GM23338 (cell line): ENCODE results near the gene CXXC5. TPM values are rescaled to one million over a fixed set of nuclear protein-coding genes. Genes with fewer than 3 reads are reported as not detected.

Experiments used
- ATAC-seq: fragments of 200-7000 bp; cut with Tn5 transposase; 3 replicates; pipeline ENCODE4 v1.9.1; 2020
- DNase-seq: peaks from one replicate; pipeline ENCODE4 v3.0.0-alpha.2; 2015; ENCODE audit warnings: low spot score
- H2AFZ ChIP-seq: fragments of 200-600 bp; sonication (generic); 2 replicates; pipeline ENCODE4 v1.8.0; 2016; ENCODE audit warnings: antibody characterized with exemption, mild to moderate bottlenecking, moderate library complexity
- H3F3A ChIP-seq: fragments of 200-600 bp; sonication (generic); replicated peaks from 2 replicates; pipeline ENCODE4 v1.8.0; 2017; ENCODE audit warnings: antibody characterized with exemption, mixed run types, low read depth
- H3K27ac ChIP-seq: fragments of 200-600 bp; sonication (generic); 2 replicates; pipeline ENCODE4 v1.6.1; 2016; ENCODE audit warnings: low read depth
- H3K27me3 ChIP-seq: fragments of 200-600 bp; sonication (generic); 2 replicates; pipeline ENCODE4 v1.8.0; 2016; ENCODE audit warnings: mild to moderate bottlenecking, mixed run types, moderate library complexity; ENCODE audit not compliant: insufficient read depth
- H3K36me3 ChIP-seq: fragments of 200-600 bp; sonication (generic); 2 replicates; pipeline ENCODE4 v1.8.0; 2016; ENCODE audit warnings: mild to moderate bottlenecking; ENCODE audit not compliant: insufficient read depth
- H3K4me1 ChIP-seq: fragments of 200-600 bp; sonication (generic); 2 replicates; pipeline ENCODE4 v1.8.0; 2016; ENCODE audit warnings: mild to moderate bottlenecking, moderate library complexity; ENCODE audit not compliant: insufficient read depth
- H3K4me2 ChIP-seq: fragments of 200-600 bp; sonication (generic); 2 replicates; pipeline ENCODE4 v1.7.1; 2017; ENCODE audit warnings: mixed run types
- H3K4me3 ChIP-seq: fragments of 200-600 bp; sonication (generic); 2 replicates; pipeline ENCODE4 v1.6.1; 2016; ENCODE audit warnings: mixed run types
- H3K79me2 ChIP-seq: fragments of 200-600 bp; sonication (generic); replicated peaks from 2 replicates; pipeline ENCODE4 v1.8.0; 2017; ENCODE audit warnings: mild to moderate bottlenecking; ENCODE audit not compliant: insufficient read depth
- H3K9me2 ChIP-seq: fragments of 200-600 bp; sonication (generic); 2 replicates; pipeline ENCODE4 v1.8.0; 2017; ENCODE audit not compliant: insufficient read depth
- H4K20me1 ChIP-seq: fragments of 200-600 bp; sonication (generic); replicated peaks from 2 replicates; pipeline ENCODE4 v1.8.0; 2017; ENCODE audit warnings: mild to moderate bottlenecking; ENCODE audit not compliant: insufficient read depth
- H3K27ac Mint-ChIP-seq: 2 replicates; pipeline ENCODE4 v1.8.0; 2020; ENCODE audit warnings: inconsistent platforms, mild to moderate bottlenecking, moderate library complexity, mixed read lengths
- H3K27me3 Mint-ChIP-seq: 3 replicates; pipeline ENCODE4 v1.8.0; 2022; ENCODE audit warnings: low read depth, mild to moderate bottlenecking, moderate library complexity, mixed read lengths, inconsistent platforms; ENCODE audit not compliant: insufficient read depth, poor library complexity
- H3K36me3 Mint-ChIP-seq: 3 replicates; pipeline ENCODE4 v1.8.0; 2021; ENCODE audit warnings: low read depth, mild to moderate bottlenecking, inconsistent platforms, moderate library complexity, mixed read lengths
- H3K4me1 Mint-ChIP-seq: 3 replicates; pipeline ENCODE4 v1.8.0; 2020; ENCODE audit warnings: mild to moderate bottlenecking, inconsistent platforms, mixed read lengths
- H3K4me3 Mint-ChIP-seq: 3 replicates; pipeline ENCODE4 v1.8.0; 2021; ENCODE audit warnings: moderate library complexity, mild to moderate bottlenecking, inconsistent platforms, mixed read lengths
- H3K9me3 Mint-ChIP-seq: 3 replicates; pipeline ENCODE4 v1.8.0; 2020; ENCODE audit warnings: moderate library complexity, mild to moderate bottlenecking, inconsistent platforms, mixed read lengths
- CREB1 ChIP-seq: fragments of 250-450 bp; sonication (Bioruptor Pico); IDR thresholded peaks from 2 replicates; pipeline ENCODE4 v1.5.0; 2020; ENCODE audit warnings: low read depth, mild to moderate bottlenecking, moderate library complexity
- CTCF ChIP-seq, 2 experiments: fragments of 200-600 bp in 1 of 2; sonication (generic) in 1 of 2; conservative IDR thresholded peaks; 2 replicates each; pipeline versions ENCODE4 v1.5.1 to v1.6.1; 2016 to 2017; ENCODE audit warnings: antibody characterized with exemption in 2 of 2, low read depth in 2 of 2, mild to moderate bottlenecking in 2 of 2, moderate library complexity in 1 of 2
- ETS1 ChIP-seq: IDR thresholded peaks from 2 replicates; pipeline ENCODE4 v1.6.1; 2016; ENCODE audit warnings: antibody characterized with exemption
- EZH2phosphoT487 ChIP-seq: fragments of 200-600 bp; sonication (generic); IDR thresholded peaks from one replicate; pipeline ENCODE4 v1.8.1; 2018; ENCODE audit warnings: antibody characterized with exemption; ENCODE audit not compliant: unreplicated experiment
- NANOG ChIP-seq: IDR thresholded peaks from 2 replicates; pipeline ENCODE4 v1.6.1; 2016; ENCODE audit warnings: antibody characterized with exemption, borderline replicate concordance
- POLR2AphosphoS5 ChIP-seq: IDR thresholded peaks from 2 replicates; pipeline ENCODE4 v1.6.1; 2016; ENCODE audit warnings: antibody characterized with exemption, low read depth
- REST ChIP-seq: IDR thresholded peaks from one replicate; pipeline ENCODE4 v1.6.1; 2018; ENCODE audit warnings: antibody characterized with exemption; ENCODE audit not compliant: unreplicated experiment
- STAT1 ChIP-seq: IDR thresholded peaks from one replicate; pipeline ENCODE4 v1.6.1; 2016; ENCODE audit warnings: antibody characterized with exemption; ENCODE audit not compliant: unreplicated experiment
- ZNF114 ChIP-seq: fragments of 250-450 bp; sonication (Bioruptor Pico); IDR thresholded peaks from 2 replicates; pipeline ENCODE4 v1.5.0; 2020; ENCODE audit warnings: mild to moderate bottlenecking, moderate library complexity
- ZNF462 ChIP-seq: fragments of 250-450 bp; sonication (Bioruptor Pico); IDR thresholded peaks from 2 replicates; pipeline ENCODE4 v1.5.0; 2020; ENCODE audit warnings: mild to moderate bottlenecking, moderate library complexity
- polyA plus RNA-seq: library from polyadenylated mRNA; unstranded; fragments of >200 nt; fragmentation: Nextera tagmentation; extraction: Ambion mirVana; gene quantifications from 2 replicates; pipeline ENCODE4 v1.2.1, GENCODE V29; 2016
- total RNA-seq: library from RNA; depleted of rRNA; stranded (reverse); fragments of >200 nt; shearing (Covaris generic); gene quantifications from 2 replicates; pipeline ENCODE4 v1.2.3, GENCODE V29; 2014

CXXC5 gene
- total and polyA plus RNA-seq, 2 experiments from 2014 or later = 63.3 to 111 TPM

- no peaks in the 10 kb centered on the region for H4K20me1 ChIP-seq
- Mint-ChIP-seq H3K27me3 (peaks cover 53% of the 10 kb centered on the region), H3K27ac (no peak overlapping the region), H3K9me3 (peaks cover 3% of the 10 kb centered on the region; the same call in 1 of the 3 replicates), H3K4me1 (peaks cover 57% of the 10 kb centered on the region), H3K4me3 (no peak overlapping the region), H3K36me3 (no peaks in the 10 kb centered on the region; the same call in 2 of the 3 replicates)
- H3K36me3 ChIP-seq = no peaks in the 10 kb centered on the region
- H3K27me3 ChIP-seq = peaks cover 3% of the 10 kb centered on the region; the same call in 1 of the 2 replicates
- no peaks in the 10 kb centered on the region for H3K79me2 ChIP-seq
- ATAC-seq = no peak
- DNase-seq = no peak
- H3K4me2 ChIP-seq = no peak overlapping the region
- H3K9me2 ChIP-seq = peaks cover 2% of the 10 kb centered on the region; the same call in 1 of the 2 replicates
- peaks cover 38% of the 10 kb centered on the region for H3F3A ChIP-seq
- TF ChIP-seq NANOG (no peak), ZNF462 (CRISPR knock-in tag) (no peak), EZH2phosphoT487 (no peak), ETS1 (no peak)
- no peak overlapping the region for H3K4me3 ChIP-seq
- no peak overlapping the region for H2AFZ ChIP-seq
- peaks cover 50% of the 10 kb centered on the region for H3K4me1 ChIP-seq
- no peak overlapping the region for H3K27ac ChIP-seq
These were observed 56.6 kb downstream of the CXXC5 start for GRCh38 chr5:139704748-139705147.

GRCh38 chr5:139705191-139705590, 57.0 kb downstream of the CXXC5 start:
- peaks cover 55% of the 10 kb centered on the region for H3K27me3 Mint-ChIP-seq
- Histone ChIP-seq H3K4me1 (peaks cover 50% of the 10 kb centered on the region), H3K36me3 (no peaks in the 10 kb centered on the region), H3K4me2 (no peak overlapping the region), H3K79me2 (no peaks in the 10 kb centered on the region), H3K4me3 (no peak overlapping the region), H3K27ac (no peak overlapping the region), H3K9me2 (no peaks in the 10 kb centered on the region; the same call in 1 of the 2 replicates), H4K20me1 (no peaks in the 10 kb centered on the region), H3F3A (peaks cover 38% of the 10 kb centered on the region), H3K27me3 (peaks cover 3% of the 10 kb centered on the region; the same call in 1 of the 2 replicates), H2AFZ (no peak overlapping the region)
- no peak overlapping the region for H3K4me3 Mint-ChIP-seq
- no peak for ATAC-seq
- H3K4me1 Mint-ChIP-seq = peaks cover 59% of the 10 kb centered on the region
- DNase-seq = no peak
- no peaks in the 10 kb centered on the region; the same call in 2 of the 3 replicates for H3K36me3 Mint-ChIP-seq
- no peak overlapping the region for H3K27ac Mint-ChIP-seq
- peaks cover 3% of the 10 kb centered on the region; the same call in 1 of the 3 replicates for H3K9me3 Mint-ChIP-seq
- TF ChIP-seq CREB1 (CRISPR knock-in tag) (no peak), CTCF (conservative IDR thresholded peaks at IDR 0.05; ENCODE audit: low read depth in 2 of 2) (no peak), POLR2AphosphoS5 (no peak), ZNF114 (CRISPR knock-in tag) (no peak), STAT1 (no peak), REST (no peak)
